Stimulated activated naive CD8-positive, alpha-beta T cell treated with anti-CD3 and anti-CD28 coated beads, Interleukin-15, amount 100 ng/mL, for 72 hours (primary cell): ENCODE measurements around the gene CMIP.
A peak's percentile ranks its signal among the peaks of the same experiment; 100 is the strongest.

ENCODE experiments used
- ATAC-seq: fragments of 150-1000 bp; cut with Tn5 transposase; 2 replicates; pipeline ENCODE4 v1.10.0; 2021; ENCODE audit warnings: mild to moderate bottlenecking, moderate library complexity
- DNase-seq, 2 donors: peaks; one replicate each; pipeline ENCODE4 v3.0.0; 2021 to 2022
- H3K27ac Mint-ChIP-seq, 2 donors: one replicate each; pipeline ENCODE4 v1.8.0; 2022; ENCODE audit warnings: mild to moderate bottlenecking in 2 of 2, mixed read lengths in 2 of 2, moderate library complexity in 2 of 2
- H3K27me3 Mint-ChIP-seq: one replicate; pipeline ENCODE4 v1.8.0; 2022; ENCODE audit warnings: mixed read lengths
- H3K4me1 Mint-ChIP-seq: one replicate; pipeline ENCODE4 v1.8.0; 2022; ENCODE audit warnings: mild to moderate bottlenecking, mixed read lengths
- H3K4me3 Mint-ChIP-seq, 2 donors: one replicate each; pipeline ENCODE4 v1.8.0; 2022; ENCODE audit warnings: mild to moderate bottlenecking in 2 of 2, mixed read lengths in 2 of 2, moderate library complexity in 1 of 2
- H3K9me3 Mint-ChIP-seq, 2 donors: one replicate each; pipeline ENCODE4 v1.8.0; 2022; ENCODE audit warnings: mixed read lengths in 2 of 2

CMIP gene

GRCh38 chr16:81620796-81621195, 176.2 kb downstream of the CMIP start:
- DNase-seq (no peak), ATAC-seq (no peak)
- H3K4me1 Mint-ChIP-seq: peaks cover 11% of the 10 kb centered on the region
- no peak overlapping the region for H3K4me3 Mint-ChIP-seq
- no peaks in the 10 kb centered on the region for H3K27me3 Mint-ChIP-seq
- H3K9me3 Mint-ChIP-seq: no peaks in the 10 kb centered on the region
- no peak overlapping the region for H3K27ac Mint-ChIP-seq

GRCh38 chr16:81621496-81621895, 176.9 kb downstream of the CMIP start:
- no peak for ATAC-seq
- no peaks in the 10 kb centered on the region for H3K9me3 Mint-ChIP-seq
- H3K4me3 Mint-ChIP-seq: no peak overlapping the region
- H3K4me1 Mint-ChIP-seq: peaks cover 11% of the 10 kb centered on the region
- no peak for DNase-seq
- no peak overlapping the region for H3K27ac Mint-ChIP-seq
- H3K27me3 Mint-ChIP-seq: no peaks in the 10 kb centered on the region

DNA sequence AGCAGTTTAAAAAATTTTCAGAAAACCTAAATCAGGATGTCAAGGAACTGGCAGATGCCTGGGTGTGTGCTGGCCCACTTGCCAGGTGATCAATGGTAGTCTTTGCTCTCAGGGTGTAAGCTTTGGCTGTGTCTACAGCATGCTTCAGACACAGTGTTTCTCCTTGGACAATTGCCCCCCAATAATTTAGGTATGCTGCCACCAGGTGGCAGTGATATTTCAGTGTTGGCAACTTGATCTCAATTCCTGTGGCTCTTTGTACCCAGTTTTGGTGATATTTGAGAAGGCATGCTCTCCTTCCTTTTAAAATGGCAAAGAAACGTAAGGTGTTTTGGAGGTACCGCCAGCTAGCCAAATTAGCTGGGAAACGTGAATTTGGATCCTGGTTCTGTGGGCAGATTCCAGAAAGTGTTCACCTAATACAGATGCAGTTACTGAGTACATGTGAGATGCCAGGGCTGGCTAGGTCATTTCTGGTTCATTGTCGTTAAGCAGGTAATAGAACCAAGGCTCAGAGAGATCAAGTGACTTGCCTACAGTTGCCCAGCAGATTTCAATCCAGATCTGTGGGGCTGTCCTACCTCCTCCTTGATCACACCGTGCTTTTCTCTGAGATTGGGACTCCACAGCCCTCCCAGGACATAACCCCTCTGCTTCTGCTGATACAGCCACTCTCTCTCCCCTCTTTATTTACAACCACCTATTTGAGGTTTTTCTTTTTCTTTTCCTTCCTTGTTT, 178.9 kb downstream of the CMIP start:
- Mint-ChIP-seq H3K27ac (no peak overlapping the region), H3K4me1 (peaks cover 18% of the 10 kb centered on the region), H3K27me3 (no peaks in the 10 kb centered on the region), H3K9me3 (no peaks in the 10 kb centered on the region), H3K4me3 (no peak overlapping the region)
- DNase-seq: peak; percentile 48 to 55
- no peak for ATAC-seq

GRCh38 chr16:81624403-81624759, 179.8 kb downstream of the CMIP start:
- Mint-ChIP-seq H3K9me3 (no peaks in the 10 kb centered on the region), H3K27ac (no peak overlapping the region), H3K4me3 (no peak overlapping the region), H3K4me1 (peaks cover 23% of the 10 kb centered on the region), H3K27me3 (no peaks in the 10 kb centered on the region)
- DNase-seq: no peak
- no peak for ATAC-seq

DNA sequence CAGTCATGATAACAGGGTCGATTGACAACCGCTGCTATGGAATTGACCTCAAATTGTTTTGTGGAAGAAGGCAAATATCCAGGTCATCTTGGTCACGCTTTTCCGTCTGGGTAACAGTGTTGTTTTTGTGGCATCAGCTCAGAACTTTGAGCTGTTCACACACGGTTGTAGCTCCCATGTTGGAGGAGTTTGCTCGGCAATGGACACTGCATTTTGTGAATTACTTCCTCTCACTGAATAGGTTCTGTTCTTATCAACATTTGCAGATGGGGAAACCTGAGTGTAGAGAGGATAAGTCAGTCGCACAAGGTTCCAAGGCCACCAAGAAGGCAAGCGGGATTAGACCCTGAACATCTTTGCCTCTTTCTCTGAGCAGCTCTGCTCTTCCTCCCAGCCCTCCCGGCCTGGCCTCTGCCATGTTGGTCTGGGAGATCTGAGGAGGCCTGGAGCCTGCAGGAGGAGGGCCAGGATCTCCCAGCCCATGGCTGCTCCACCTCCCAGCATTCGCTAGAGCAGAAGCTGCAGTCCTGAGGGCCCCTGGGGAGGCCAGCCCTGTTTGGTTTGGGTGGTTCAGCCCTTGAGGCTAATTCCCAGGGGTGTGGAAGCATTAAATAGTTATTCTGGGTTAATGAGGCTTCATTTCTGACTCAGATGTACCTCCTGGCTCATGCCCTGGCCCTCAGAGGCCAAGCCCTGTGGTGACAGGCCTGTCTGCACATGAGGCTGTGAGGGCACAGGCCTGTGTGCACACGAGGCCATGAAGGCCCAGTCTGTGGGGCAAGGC, 180.3 kb downstream of the CMIP start:
- ATAC-seq (no peak), DNase-seq (no peak)
- Mint-ChIP-seq H3K27me3 (no peaks in the 10 kb centered on the region), H3K27ac (peak overlapping the region in 1 of 2 donors; percentile 35), H3K4me1 (peaks cover 28% of the 10 kb centered on the region), H3K4me3 (no peak overlapping the region), H3K9me3 (no peaks in the 10 kb centered on the region)

DNA sequence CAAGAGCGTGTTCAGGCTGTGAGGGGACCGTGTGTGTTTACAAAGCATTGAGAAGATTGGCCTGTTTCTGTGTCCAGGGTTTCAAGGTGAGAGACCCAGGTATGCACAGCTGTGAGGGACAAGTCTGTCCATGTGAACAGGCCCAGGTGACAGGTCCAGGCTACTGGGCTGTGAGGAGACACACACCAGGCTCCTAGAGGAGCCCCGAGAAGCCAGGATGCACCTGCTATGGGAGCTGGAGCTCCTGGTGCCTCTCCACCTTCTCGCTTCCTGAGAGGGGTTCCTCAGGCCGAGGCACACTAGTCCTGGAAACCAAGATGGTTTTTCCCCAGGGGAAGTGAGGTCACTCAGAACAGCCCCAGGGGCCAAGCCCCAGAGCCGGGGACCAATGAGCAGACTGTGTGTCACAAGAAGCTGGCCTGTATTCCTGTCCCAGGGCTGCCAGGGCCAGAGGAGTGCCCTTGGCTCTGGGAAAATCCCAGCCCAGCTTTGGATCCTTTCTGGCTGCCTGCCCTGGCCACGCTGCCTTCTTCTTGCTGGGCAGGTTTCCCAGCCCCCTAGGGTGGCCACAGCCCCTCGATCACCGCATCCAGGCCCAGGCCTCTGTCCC, 181.0 kb downstream of the CMIP start:
- Mint-ChIP-seq H3K4me3 (no peak overlapping the region), H3K27ac (no peak overlapping the region)
- ATAC-seq: peak; percentile 53

DNA sequence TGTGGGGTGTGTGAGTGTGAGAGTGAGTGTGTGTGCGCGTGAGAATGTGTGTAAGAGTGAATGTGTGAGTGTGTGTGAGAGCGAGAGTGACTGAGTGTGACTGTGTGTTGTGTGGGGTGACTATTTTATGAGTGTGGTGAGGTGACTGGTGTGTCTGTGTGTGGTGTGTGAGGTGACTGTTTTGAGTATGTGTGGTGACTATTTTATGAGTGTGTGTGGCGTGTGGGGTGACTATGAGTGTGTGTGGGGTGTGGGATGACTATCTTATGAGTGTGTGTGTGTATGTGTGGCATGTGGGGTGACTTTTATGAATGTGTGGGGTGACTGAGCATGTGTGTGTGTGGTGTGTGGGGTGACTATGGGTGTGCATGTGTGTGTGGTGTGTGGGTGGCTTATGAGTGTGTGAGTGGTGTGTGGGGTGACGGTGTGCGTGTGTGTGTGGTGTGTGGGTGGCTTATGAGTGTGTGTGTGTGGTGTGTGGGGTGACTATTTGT, 181.6 kb downstream of the CMIP start:
- no peak overlapping the region for H3K4me3 Mint-ChIP-seq
- peaks cover 41% of the 10 kb centered on the region for H3K4me1 Mint-ChIP-seq
- H3K27me3 Mint-ChIP-seq: no peaks in the 10 kb centered on the region
- DNase-seq (peak; percentile 46 to 76), ATAC-seq (peak; percentile 90)
- no peaks in the 10 kb centered on the region for H3K9me3 Mint-ChIP-seq
- no peak overlapping the region for H3K27ac Mint-ChIP-seq

More for the DNA sequence above, 181.0 kb downstream of the CMIP start:
- Mint-ChIP-seq H3K27me3 (no peaks in the 10 kb centered on the region), H3K4me1 (peaks cover 35% of the 10 kb centered on the region), H3K9me3 (no peaks in the 10 kb centered on the region)
- DNase-seq: peak in 1 of 2 donors; percentile 60

DNA sequence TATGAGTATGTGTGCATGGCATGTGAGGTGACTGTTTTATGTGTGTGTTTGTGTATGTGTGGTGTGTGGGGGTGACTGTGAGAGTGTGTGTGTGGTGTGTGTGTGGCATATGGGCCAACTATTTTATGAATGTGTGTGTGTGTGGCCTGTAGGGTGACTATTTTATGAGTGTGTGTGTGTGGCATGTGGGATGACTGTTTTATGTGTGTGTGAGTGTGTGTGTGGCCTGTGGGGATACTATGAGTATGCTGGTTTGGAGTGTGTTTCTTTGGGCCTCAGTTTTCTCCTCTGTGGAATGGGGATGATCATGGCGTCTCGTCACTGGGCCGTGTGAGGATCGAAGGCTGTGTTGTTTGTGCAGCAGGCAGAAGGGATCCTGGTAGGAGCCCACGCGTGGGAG, 182.4 kb downstream of the CMIP start:
- Mint-ChIP-seq H3K27me3 (no peaks in the 10 kb centered on the region), H3K9me3 (no peaks in the 10 kb centered on the region), H3K4me1 (peaks cover 49% of the 10 kb centered on the region), H3K4me3 (no peak overlapping the region), H3K27ac (no peak overlapping the region)
- ATAC-seq (peak; percentile 3), DNase-seq (peak in 1 of 2 donors; percentile 35)

DNA sequence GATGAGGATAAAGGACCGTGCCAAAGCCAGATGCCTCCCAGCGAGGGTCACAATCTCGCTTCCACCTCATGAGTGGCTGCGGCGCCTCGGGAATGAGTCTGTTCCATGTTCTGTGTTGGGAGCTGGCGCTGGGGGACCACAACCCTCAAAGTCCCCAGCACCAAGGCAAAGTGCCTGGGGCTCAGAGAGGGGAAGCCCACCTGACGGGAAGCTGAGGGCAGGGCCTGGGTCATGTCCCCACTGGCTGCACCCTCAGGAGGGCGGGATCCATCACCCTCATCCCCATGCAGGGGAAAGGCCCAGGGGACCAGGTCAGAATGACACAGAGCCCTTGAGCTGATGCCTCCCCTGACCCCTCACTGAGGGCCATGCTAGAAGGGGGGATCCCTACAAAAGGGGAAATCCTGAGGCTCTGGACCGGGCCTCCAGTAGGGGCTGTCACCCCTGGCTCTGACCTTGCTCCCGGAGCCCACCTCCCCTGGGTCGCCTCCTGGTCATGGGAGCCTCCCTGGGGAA, 183.2 kb downstream of the CMIP start:
- Mint-ChIP-seq H3K27ac (peak overlapping the region; percentile 48 to 71), H3K27me3 (no peaks in the 10 kb centered on the region), H3K9me3 (no peaks in the 10 kb centered on the region), H3K4me1 (peaks cover 57% of the 10 kb centered on the region), H3K4me3 (peak overlapping the region in 1 of 2 donors; percentile 46)
- no peak for DNase-seq
- ATAC-seq: no peak

DNA sequence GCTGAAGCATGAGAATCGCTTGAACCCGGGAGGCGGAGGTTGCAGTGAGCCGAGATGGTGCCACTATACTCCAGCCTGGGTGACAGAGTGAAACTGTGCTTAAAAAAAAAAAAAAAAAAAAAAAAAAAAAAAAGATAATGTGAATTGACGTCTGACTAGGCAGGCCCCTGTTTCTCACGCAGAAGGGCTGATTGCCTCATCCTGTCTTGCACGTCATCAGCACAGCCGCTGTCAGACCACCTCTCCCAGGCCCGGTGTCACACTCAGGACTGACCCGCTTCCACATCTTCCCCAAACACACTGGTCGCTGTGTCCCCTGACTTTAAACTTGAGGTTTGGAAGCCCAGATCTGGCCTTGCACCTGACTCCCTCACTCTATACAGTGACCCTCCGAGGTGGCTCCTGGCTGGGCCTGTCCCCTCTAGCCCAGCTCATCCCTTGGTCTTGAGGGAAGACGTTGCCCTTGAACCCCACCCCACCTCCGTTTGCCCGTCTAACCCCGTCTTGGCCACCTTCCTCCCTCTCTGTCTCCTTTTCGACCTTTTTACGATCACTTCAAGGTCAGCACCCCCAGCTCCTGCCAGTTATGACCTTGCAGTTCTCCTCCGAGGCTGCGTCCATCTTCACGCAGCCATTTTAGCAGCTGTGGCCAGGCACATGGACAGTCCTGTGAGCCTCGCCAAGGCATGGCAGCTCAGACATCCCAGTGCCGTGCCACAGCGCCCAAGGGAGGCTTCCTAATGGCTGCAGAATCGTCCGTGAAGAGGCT, 184.6 kb downstream of the CMIP start:
- Mint-ChIP-seq H3K4me1 (peaks cover 63% of the 10 kb centered on the region), H3K4me3 (no peak overlapping the region), H3K27me3 (no peaks in the 10 kb centered on the region), H3K27ac (peak overlapping the region in 1 of 2 donors; percentile 75), H3K9me3 (no peaks in the 10 kb centered on the region)
- ATAC-seq (no peak), DNase-seq (peak in 1 of 2 donors; percentile 39)

DNA sequence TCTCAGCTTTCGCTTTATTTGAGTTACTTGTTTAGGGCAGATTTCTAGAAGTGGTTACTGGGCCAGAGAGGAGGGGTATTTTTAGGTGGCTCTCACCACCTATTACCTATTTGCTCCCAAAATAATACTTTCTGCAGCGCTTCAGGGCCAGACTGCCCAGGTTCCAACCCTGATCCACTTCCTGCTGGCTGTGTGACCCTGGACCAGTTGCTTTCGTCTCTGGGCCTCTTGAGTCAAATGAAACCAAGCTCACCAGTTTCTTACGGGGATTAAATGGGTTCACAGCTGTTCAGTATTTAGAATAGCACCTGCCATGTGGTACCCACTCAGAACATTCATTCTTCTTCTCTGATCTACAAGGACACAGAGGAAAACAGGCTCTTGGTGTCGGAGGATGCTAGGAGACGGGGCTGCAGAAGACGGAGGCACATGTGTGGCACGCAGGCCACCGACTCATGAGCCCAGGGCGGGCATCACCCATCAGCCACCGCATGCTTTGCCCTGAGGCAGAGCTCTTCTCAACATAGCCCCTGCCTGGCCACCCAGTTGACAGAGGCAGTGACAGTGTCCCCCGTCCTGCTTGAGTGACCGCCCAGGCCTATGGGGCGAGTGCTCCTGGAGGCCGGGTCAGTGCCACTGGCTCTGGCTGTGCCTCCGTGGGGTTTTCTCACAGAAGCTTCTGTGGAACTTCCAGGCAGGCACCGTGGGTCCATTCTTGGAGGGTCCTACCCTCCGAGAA, 185.5 kb downstream of the CMIP start:
- no peaks in the 10 kb centered on the region for H3K9me3 Mint-ChIP-seq

GRCh38 chr16:81630635-81631031, 186.0 kb downstream of the CMIP start:
- DNase-seq (no peak), ATAC-seq (no peak)
- H3K4me3 Mint-ChIP-seq: peak overlapping the region; percentile 59 to 78
- no peaks in the 10 kb centered on the region for H3K9me3 Mint-ChIP-seq
- no peaks in the 10 kb centered on the region for H3K27me3 Mint-ChIP-seq
- H3K4me1 Mint-ChIP-seq: peaks cover 74% of the 10 kb centered on the region
- peak overlapping the region; percentile 88 to 94 for H3K27ac Mint-ChIP-seq

More for the DNA sequence above, 185.5 kb downstream of the CMIP start:
- DNase-seq (no peak), ATAC-seq (no peak)
- H3K27ac Mint-ChIP-seq: peak overlapping the region; percentile 75 to 88
- H3K27me3 Mint-ChIP-seq: no peaks in the 10 kb centered on the region
- peak overlapping the region; percentile 59 to 78 for H3K4me3 Mint-ChIP-seq
- peaks cover 68% of the 10 kb centered on the region for H3K4me1 Mint-ChIP-seq

GRCh38 chr16:81632392-81633146, 188.0 kb downstream of the CMIP start:
- H3K4me3 Mint-ChIP-seq: peak overlapping the region; percentile 78 to 88
- H3K27me3 Mint-ChIP-seq: no peaks in the 10 kb centered on the region
- peak overlapping the region; percentile 93 to 96 for H3K27ac Mint-ChIP-seq
- no peaks in the 10 kb centered on the region for H3K9me3 Mint-ChIP-seq
- H3K4me1 Mint-ChIP-seq: peaks cover 92% of the 10 kb centered on the region
- DNase-seq (peak; percentile 65 to 85), ATAC-seq (peak; percentile 89)

DNA sequence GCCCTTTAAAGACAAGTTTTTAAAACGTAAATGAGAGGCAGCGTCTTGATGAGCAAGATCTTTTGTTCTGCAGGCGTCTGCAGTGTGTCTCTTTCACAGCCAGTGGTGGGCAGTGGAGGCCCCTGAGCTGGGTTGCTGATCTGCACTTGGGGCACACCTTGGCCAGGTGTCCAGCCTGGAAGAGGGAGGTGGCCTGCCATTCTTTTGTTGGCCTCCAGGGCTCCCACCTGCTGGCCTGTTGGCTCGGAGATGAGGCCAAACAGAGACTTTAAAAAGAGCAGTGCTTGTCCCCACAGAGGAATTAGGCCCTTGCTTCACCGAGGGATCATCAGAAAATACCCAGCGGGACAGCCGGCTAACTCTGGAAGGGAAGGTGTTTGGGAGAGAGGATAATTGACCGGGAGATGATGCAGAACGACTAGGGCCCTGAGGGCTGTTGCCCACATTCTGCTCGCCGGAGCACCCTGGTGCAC, 188.6 kb downstream of the CMIP start:
- Mint-ChIP-seq H3K27me3 (no peaks in the 10 kb centered on the region), H3K27ac (peak overlapping the region; percentile 93 to 96), H3K4me1 (peaks cover 95% of the 10 kb centered on the region), H3K9me3 (no peaks in the 10 kb centered on the region), H3K4me3 (peak overlapping the region; percentile 78 to 88)
- DNase-seq (peak in 1 of 2 donors; percentile 45), ATAC-seq (peak; percentile 78)
